Stimulated activated CD4-positive, alpha-beta T cell treated with anti-CD3 and anti-CD28 coated beads, Interleukin-12 subunit alpha, Interleukin-12 subunit beta, amount 100 ng/mL, for 24 hours (primary cell): ENCODE data around the gene DNAJC18.

Experiments used
- DNase-seq, 2 experiments: peaks; one replicate each; pipeline ENCODE4 v3.0.0-alpha.2; 2020; ENCODE audit warnings: low read depth in 2 of 2

DNAJC18 gene

GRCh38 chr5:139369181-139369580 lies 70.1 kb downstream of the DNAJC18 start:
- DNase-seq: no peak

- DNase-seq: no peak
These were observed 70.7 kb downstream of the DNAJC18 start for GRCh38 chr5:139368613-139369012.

- no peak for DNase-seq
These were observed 74.9 kb downstream of the DNAJC18 start for GRCh38 chr5:139364466-139364865.

- DNase-seq: no peak
These were observed 75.4 kb downstream of the DNAJC18 start for GRCh38 chr5:139363937-139364336.

- DNase-seq: no peak
These were observed 77.4 kb downstream of the DNAJC18 start for GRCh38 chr5:139361835-139362429.

GRCh38 chr5:139360384-139360783 lies 78.9 kb downstream of the DNAJC18 start:
- DNase-seq: no peak
